Measurements from ENCODE around the gene HADHA.
"Not testable (repeated sequence)": the region's sequence is repeated elsewhere in the genome, so short reads cannot be mapped to it uniquely, and the experiment has no call there.

HADHA gene

DNA sequence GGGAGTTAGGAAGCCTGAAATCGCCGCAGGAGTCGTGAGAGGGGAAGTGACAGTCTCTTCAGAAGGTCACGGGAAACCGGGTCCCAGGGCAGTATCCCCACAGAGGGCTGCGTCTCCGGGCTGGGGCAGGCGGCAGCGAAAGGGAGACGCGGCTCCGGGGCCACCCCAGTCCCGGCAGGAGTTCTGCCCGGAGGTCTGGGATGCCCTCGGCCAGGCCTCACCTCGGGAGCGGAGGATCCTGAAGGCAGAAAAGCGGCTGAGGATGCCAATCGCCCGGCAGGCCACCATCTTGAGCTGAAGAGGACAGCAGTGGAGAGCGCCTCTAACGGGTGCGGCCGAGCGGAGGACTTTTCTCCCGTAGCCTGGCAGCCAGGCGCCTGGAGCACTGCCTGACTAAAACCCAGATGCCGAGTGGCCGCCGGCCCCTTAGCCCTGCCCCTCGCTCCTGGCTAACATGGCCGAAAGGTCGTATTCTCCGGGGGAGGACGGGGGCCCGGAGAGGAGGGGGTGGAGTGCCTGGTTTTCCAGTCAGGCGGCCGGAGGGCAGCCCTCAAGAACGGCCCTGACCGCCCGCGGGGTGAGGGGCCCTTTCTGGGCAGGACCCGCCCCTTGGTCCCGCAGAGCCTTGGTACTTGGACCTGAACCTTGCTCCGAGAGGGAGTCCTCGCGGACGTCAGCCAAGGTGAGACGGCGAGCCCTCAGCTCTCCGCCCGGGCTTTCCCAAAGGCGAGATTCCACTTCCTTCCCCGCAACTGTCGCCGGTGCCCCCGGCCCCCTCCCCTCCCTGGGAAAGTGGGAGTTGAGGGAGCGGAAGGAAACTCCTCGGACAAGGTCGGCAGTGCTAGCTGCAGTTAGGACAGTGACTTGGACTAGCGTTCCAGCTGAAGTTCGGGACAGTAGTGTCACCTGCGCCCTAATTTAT, at the start of gene HADHA, which contains the start of gene HADHB:
Gene HADHA (minus strand): TSS at position 324 of the 922 bp plus-strand sequence. CDS start 36 bp downstream, at position 288.
Gene HADHB (plus strand): TSS at position 631 of the 922 bp plus-strand sequence. CDS start 9,316 bp downstream, outside the sequence.
- peak; percentile 92 to 97 for DNase-seq

DNA sequence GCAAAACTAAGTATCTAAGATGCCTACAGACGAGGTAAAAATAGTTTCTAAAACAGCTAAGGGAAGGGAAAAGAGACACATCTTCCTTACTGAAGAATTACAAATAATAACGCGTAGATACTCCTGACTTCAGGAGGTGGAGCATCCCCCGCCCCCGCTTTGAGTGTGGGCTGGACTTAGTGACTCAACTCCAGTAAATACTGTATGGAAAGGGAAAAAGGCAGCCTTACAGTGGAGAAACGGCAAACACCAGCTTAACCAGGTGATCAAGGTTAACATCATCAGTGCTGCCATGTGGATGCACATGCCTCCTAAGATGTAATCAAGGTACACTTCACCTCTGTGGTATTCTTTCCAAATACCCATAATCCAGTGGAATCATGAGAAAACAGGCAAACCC, 48.2 kb upstream of the HADHA start:
- DNase-seq, result no peak

DNA sequence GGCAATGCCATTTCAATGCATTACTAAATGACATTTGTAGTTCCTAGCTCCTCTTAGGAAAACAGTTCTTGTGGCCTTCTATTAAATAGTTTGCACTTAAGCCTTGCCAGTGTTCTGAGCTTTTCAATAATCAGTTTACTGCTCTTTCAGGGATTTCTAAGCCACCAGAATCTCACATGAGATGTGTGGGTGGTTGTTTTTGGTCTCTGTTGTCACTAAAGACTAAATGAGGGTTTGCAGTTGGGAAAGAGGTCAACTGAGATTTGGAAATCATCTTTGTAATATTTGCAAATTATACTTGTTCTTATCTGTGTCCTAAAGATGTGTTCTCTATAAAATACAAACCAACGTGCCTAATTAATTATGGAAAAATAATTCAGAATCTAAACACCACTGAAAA, 45.6 kb upstream of the HADHA start:
- DNase-seq, result no peak

DNA sequence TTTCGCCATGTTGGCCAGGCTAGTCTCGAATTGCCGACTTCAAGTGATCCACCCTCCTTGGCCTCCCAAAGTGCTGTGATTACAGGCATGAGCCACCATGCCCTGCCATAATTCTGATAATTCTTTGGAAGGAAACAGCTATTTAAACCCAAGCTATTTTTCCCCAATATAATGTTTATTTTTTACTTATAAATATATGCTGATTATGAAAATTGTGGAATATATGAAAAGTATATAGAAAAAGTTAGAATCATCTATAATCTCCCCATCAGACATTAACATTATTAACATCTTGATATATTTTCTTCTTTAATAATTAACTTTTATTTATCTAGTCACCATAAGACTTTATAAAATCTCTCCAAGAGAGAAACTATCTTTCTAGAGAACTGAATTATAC, 41.5 kb upstream of the HADHA start:
- DNase-seq, result no peak

DNA sequence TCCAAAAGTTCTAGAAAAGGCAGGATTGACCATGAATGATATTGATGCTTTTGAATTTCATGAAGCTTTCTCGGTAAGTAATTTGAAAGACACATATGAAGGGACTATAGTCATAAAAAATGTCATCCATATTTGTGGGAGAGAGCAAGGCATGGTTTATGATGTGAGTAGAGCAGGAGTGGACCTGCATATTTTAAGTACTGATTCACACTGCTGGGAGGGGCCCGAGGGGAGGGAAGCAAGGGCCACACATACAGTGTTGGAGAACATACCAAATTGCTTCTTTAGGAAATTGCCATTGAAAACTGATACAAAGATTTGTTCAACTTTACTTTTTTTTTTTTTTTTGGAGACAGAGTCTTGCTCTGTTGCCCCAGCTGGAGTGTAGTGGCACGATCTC, 39.7 kb upstream of the HADHA start:
- no peak for DNase-seq

DNA sequence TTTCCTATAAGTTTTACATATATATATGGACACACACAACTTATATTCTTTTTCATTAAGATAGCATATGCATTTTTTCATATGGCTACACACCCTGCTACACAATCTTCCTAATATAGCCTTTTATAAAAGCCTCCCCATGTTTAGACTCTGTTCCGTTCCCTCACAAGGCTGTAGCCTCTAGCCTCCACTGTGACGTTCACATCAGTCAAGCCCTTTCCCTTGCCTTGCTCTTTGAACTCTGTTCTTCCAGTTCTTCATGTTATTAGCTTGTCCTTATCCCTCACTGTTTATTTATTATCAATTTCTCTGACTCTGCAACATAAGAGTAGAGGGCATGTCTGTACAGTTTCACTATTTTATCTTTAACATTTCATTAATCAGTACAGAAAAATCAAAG, 39.2 kb upstream of the HADHA start:
- DNase-seq, result no peak

DNA sequence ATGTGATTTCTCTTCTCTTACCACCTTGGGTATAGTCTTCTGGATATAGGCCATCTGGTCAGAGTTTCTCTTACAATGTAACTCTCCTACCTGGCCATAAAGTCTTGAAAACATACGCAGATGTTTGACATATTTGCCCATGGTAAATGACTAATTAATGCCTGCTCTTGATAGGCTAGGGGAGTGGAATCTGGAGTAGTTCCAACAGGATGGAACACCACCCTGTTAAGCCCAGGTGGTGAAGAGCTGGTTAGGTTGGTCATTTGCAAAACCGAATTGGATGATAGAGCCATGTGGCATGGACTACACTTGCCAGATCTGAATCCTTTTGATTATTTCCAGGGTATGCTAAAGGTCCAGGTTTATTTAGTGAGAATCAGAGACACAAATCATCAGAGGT, 36.8 kb upstream of the HADHA start:
- DNase-seq, result no peak

DNA sequence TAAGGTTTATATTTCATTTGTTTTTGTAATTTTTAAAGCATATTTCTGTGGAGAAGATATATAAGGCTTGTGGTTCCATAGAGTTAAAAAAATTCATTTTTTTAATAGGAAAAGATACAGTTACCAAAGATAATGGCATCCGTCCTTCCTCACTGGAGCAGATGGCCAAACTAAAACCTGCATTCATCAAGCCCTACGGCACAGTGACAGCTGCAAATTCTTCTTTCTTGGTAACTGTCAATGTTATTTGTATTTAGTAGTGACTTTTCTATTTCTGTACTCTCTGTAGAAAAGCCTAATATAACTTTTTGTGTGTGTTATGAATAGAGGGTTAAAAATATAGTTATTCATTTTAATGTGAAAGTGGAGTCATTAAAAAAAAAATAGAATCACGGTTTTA, 35.5 kb upstream of the HADHA start:
- DNase-seq, result no peak

DNA sequence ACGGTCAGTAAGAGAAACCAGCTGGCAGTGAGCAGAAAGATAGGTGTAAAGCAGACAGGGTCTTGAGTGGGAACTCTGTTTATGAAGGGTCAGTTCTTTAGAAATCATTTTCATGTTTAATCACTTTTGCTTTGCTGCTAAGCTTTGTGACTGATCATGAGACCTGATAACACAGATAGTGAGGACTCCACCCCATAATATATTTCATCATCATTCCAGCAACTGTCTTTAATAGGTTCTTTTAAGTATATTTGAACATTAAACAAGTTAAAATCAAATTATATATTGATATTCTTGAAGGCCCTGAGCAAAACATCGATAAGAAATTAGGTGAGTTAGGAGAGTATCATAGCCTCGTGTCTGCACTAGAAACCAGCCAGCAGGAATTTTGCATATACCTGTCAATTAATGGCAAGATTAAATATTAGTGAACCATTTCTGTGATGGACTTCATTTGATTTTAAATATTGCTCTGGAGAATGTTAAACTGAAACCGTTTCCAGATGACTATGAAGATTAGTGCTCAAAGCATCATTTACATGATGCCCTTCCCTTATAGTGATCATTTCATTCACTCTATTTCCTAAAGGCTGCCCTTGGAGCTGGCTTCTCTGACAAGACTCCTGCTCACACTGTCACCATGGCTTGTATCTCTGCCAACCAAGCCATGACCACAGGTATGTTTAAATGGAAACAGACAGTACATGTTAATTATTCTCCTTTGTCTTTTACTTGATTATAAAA, 32.2 kb upstream of the HADHA start:
- DNase-seq, result no peak

DNA sequence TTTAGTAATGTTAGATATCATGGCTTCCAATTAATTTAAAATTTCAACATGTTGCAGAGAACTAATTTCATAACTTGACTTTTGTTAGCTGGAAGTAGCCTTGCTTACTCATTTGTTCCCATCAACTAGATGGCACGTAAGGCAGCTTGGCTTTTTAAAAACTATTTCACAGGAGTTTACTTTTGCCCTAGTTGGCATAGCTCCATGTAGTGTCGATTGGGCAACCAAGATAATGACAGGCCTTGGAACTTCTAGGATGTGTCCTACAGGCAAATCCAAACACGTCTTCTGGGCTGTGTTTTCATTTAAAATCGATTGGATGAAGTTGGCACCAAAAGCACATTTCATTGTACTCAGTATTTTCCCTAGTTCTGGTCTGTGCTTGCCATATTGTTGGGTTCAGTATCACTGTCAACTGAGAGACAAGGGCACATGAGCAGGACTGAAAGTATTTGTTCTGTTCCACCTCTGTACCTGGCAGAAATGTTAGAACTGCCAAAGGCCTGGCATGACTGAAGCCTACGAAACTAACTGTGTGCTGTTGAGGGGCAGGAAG, 29.7 kb upstream of the HADHA start:
- no peak for DNase-seq

DNA sequence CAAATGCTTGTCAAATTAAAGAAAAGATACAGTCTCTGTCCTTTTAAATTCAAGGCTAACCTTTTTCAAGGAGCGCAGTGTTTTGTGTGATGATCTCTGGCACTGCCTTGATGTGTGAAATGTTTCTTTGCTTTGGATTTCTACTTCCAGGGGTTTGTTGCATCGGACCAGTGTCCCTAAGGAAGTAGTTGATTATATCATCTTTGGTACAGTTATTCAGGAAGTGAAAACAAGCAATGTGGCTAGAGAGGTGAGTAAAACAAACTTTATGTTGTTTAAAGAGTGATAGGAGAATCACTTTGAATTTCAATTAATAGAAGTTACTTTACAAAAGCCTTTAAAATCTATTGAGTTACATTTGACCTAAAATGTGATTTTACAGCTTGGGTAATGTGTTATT, 29.1 kb upstream of the HADHA start:
- DNase-seq, result no peak

DNA sequence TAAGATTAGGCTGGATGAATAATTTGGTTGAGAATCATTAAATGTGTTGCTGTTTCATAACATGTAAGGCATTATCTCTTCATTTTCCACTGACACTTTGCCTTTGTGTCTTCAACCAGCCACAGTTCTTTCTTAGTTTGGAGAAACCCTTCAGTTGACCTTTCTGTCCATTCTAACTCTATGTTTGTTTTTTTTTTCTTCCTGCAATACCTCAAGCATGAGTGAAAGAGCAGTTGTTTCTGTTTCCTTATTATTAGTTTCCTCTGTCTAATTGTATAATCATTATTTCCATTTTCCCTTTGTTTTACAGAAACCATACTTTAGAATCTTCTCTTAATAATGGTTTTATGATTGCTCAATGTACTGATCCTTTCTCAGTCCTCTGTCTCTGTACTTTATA, 25.9 kb upstream of the HADHA start:
- DNase-seq, result no peak

DNA sequence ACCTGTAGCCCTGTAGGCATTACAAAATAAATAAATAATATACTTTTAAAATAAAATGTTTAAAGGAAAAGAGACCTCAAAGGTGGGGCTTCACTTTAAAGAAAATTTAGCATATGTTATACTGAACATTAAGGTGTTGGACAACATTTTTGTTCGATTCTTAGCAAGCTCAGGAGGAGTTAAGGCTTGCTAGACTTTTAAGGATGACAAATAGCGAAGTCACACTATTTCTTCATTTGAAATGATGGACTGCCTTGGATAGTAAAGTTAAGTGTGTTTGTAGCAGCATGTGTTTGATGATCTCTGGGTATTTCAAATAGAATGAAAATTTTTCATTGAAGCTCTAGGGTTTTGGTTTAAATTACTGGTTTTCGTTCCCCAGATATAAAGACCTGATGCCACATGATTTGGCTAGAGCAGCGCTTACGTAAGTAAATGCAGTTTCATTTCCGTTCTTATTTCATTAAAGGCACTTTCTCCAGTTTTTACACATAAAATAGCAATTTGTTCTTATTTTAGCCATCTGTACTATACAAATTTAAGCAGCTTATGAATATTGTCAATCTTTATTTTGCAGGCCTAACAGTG, 25.2 kb upstream of the HADHA start:
- DNase-seq, result no peak

DNA sequence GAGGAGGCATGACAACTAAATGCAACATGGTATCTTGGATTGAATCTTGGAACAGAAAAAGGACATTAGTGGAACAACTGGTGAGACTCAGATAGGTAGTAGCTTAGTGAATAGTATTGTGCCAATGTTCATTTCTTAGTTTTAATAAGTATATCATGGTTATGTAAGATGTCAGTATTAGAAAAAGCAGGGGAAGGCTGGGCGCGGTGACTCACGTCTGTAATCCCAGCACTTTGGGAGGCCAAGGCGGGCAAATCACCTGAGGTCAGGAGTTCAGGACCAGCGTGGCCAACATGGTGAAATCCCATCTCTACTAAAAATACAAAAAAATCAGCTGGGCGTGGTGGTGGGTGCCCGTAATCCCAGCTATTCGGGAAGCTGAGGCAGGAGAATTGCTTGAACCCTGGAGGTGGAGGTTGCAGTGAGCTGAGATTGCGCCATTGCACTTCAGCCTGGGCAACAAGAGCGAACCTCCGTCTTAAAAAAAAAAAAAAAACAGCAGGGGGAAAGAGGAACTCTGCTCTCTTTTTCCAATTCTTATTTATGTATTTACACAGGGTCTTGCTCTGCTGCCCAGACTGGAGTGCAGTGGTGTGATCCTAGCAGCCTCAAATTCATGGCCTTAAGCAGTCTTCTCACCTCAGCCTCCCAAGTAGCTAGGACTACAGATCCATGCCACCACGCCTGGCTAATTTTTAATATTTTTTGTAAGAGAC, 24.4 kb upstream of the HADHA start:
- DNase-seq, result not testable (repeated sequence)

DNA sequence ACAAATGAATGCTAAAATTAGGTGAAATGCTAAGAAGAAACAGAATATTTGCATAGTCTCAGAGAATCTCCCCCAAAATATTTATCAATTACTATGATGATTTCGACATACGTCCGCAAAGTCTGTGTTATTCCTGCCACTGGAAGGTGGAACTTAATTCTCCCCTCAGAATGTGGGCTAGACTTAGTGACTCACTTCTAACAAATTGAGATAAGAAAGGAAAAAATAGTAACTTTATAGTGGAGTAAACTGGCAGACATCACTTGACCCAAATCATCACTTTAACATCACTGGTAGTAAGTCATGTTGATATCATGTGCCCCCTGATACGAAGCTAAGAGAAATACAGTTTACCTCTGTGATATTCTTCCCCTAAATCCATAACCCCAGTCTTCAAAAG, 23.8 kb upstream of the HADHA start:
- DNase-seq, result no peak

DNA sequence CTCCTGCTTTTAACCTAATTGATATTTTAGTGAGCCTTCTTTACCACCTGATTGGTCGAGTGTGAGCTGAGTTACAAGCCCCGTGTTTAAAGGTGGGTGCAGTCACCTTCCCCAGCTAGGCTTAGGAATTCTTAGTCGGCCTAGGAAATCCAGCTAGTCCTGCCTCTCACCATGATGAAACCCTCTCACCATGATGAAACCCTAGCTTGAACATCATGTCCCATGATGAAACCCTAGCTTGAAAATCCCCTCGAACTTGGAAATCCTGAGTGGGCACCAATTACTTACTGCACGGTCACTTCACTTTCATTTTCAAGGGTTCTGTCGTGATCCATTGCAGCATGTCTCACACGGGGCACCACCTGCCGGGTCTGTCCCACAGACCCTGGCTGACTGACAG, 14.4 kb upstream of the HADHA start:
- not testable (repeated sequence) for DNase-seq

DNA sequence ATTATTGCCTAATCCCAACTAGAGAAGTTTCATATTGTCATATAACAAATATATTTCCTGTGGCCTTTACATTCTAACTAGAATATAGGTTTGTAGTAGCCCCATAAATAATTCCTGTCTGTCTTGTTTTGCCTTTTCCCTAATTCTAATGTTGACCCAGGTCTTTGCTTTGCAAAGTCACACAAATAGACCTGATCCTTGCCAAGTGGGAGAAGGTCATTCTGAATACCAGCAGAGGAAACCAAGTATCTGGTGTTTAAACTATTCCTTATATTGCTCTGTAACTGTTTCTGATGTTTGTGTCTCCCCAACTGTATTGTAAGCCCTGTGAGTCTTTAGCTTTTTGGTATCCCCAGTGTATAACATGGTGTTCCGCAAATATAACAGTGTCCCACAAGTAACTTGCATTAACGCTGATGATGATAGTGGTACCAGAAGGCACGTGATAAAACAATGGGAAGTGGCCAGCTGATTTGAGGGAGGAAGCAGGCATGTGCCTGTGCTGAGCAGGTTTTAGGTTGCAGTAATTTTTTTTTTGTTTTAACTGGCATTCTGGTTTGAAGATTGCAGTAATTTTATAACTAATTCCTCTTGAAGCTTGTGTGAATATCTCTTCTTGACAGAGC, 11.4 kb upstream of the HADHA start:
- DNase-seq, result no peak

DNA sequence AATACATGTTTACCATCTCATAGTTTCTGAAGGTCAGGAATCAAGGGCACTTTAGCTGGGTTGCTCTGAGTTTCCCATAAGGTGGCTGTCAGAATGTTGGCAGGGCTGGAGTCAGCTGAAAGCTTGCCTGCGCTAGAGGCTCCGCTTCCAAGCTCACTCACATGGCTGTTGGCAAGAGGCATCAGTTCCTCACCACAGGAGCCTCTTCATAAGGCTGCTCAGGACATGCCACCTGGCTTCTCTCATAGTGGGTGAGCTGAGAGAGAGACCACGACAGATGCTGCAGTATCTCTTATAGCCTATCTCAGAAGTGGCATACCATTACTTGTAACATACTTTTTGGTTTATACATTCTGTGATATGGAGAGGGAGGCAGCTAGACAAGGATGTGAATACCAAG, 7.5 kb upstream of the HADHA start:
- no peak for DNase-seq

DNA sequence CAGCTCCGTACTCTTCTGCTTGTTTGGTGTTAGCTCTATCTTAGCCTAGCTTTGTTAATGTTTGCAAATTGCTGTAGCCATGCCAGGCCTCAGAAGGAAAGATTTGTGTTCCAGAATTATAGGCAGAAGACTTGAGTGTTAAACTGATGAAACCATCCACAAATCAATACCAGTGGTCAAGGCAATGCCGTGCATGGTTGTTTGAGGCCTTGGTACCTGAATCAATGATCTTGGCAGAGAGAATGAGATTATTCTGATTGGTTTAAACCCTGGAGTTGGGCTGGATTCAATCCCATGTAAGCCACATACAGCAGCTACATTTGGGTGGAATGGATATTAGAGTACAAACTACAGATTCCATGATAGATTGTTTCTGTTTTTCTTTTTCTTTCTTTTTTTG, 5.2 kb upstream of the HADHA start:
- DNase-seq, result no peak

DNA sequence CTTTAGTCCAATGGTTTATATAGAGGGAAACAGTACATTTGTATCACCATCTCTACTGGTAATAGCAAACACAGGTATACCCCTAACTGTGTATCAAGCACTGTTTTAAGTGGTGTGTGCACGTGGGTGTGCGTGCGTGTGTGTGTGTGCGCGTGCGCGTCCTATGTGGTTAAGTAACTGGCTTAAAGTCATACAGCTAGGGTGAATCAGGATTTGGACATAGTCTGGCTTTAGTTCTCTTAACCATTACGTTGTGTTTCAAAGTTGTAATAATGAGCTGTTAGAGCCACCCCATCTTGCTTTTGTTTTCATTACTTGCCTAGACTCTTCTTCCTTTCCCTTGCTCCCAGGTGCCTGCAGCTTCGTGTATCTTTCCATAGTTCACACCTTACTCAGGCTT, 2.4 kb upstream of the HADHA start:
- DNase-seq, result no peak

DNA sequence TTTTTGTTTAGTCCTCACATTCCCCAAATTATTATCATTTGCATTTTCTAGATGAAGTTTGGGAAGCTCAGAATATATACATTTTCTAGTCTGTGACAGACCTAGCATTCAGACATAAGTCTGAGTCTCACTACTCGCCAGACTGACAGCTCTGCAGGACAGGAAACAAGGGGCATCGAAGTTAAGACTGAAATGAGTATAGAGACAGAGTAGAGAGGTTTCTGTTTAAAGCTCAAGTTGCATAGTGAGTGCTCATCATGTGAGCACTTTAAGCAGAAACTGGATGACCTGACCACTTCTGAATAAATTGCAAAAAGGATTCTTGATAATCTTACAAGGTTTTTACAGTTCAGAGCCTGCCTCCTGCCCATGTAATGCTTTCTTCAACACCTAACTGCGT, 1.4 kb upstream of the HADHA start:
- peak in 1 of 2 experiments; percentile 18 for DNase-seq

DNA sequence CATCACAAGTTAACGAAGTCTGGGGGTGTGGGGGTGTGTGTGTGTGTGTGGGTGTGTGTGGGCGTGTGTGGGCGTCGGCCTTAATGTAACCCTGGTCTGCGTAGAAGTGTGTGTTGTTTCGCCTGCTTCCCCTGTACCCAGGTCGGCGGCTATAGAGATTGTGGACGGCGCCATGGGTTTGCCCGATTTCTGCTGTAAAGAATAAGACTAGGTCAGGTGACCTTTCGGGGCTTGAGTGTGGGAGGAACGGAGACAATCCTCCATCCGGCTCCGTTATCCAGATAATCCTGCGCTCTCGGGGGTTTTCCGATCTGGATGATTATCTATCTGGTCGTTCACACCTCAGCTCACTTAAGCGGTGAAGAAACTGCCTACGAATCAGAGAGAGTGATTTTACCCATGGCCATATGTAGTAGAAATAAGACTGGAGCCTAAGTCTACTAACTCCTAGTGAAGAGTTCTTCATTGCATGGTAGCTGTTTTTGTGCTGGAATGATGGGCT, 850 bp upstream of the HADHA start:
- peak; percentile 45 to 63 for DNase-seq

All from NCI-H526 (cell line).